HepG2 (cell line): Measurements from ENCODE around the gene UNC5B. TPM values are rescaled to one million over a fixed set of nuclear protein-coding genes. Genes with fewer than 3 reads are reported as not detected.

ENCODE experiments used
- ATRX ChIP-seq: sonication (generic); formaldehyde crosslinking; IDR thresholded peaks from 2 replicates; pipeline ENCODE4 v1.4.0; 2020; ENCODE audit warnings: missing genetic modification reagents, borderline replicate concordance
- ETV5 ChIP-seq: IDR thresholded peaks from 2 replicates; pipeline ENCODE4 v1.6.1; 2018; ENCODE audit warnings: missing biosample characterization, missing genetic modification reagents, inconsistent platforms, borderline replicate concordance
- PHF21A ChIP-seq: sonication (generic); formaldehyde crosslinking; IDR thresholded peaks from 2 replicates; pipeline ENCODE4 v1.5.0; 2020; ENCODE audit warnings: mild to moderate bottlenecking, missing genetic modification reagents
- REL ChIP-seq: sonication (generic); formaldehyde crosslinking; conservative IDR thresholded peaks from 2 replicates; pipeline ENCODE4 v1.8.0; 2022; ENCODE audit warnings: mild to moderate bottlenecking, missing genetic modification reagents, moderate library complexity
- STAT5B ChIP-seq: sonication (generic); formaldehyde crosslinking; IDR thresholded peaks from 2 replicates; pipeline ENCODE4 v1.4.0; 2020; ENCODE audit warnings: missing genetic modification reagents
- TCF12 ChIP-seq, 2 experiments: fragments of 450-650 bp in 1 of 2; sonication (generic) in 1 of 2; formaldehyde crosslinking in 1 of 2; IDR thresholded peaks; 2 replicates each; pipeline versions ENCODE4 v1.6.1 to v1.8.0; 2017 to 2022; ENCODE audit warnings: antibody characterized with exemption in 1 of 2, mild to moderate bottlenecking in 1 of 2, missing genetic modification reagents in 1 of 2, moderate library complexity in 1 of 2
- TCF7L2 ChIP-seq: IDR thresholded peaks from 2 replicates; pipeline ENCODE4 v1.6.1; 2011; ENCODE audit warnings: mild to moderate bottlenecking, low read depth, low read length, moderate library complexity
- THYN1 ChIP-seq: sonication (generic); formaldehyde crosslinking; IDR thresholded peaks from 2 replicates; pipeline ENCODE4 v1.8.1; 2023; ENCODE audit warnings: low read depth, mild to moderate bottlenecking, moderate library complexity, missing genetic modification reagents, borderline replicate concordance
- TMF1 ChIP-seq: sonication (generic); formaldehyde crosslinking; IDR thresholded peaks from 2 replicates; pipeline ENCODE4 v1.8.1; 2022; ENCODE audit warnings: low read depth, missing genetic modification reagents
- ZC3H4 ChIP-seq: sonication (generic); formaldehyde crosslinking; IDR thresholded peaks from 2 replicates; pipeline ENCODE4 v1.4.0; 2020; ENCODE audit warnings: missing genetic modification reagents, borderline replicate concordance
- ZFP41 ChIP-seq: sonication (generic); formaldehyde crosslinking; IDR thresholded peaks from 2 replicates; pipeline ENCODE4 v1.4.0; 2020; ENCODE audit warnings: mild to moderate bottlenecking, missing genetic modification reagents, borderline replicate concordance
- ZNF564 ChIP-seq: sonication (generic); formaldehyde crosslinking; IDR thresholded peaks from 2 replicates; pipeline ENCODE4 v1.8.1; 2023; ENCODE audit warnings: mild to moderate bottlenecking, missing genetic modification reagents
- polyA plus RNA-seq, 8 experiments: library from polyadenylated mRNA; depleted of rRNA in 3 of 8; stranded (reverse) in 7 of 8; unstranded in 1 of 8; fragments of >200 nt; fragmentation: Illumina TruSeq in 4 of 8; extraction: Trizol in 4 of 8; gene quantifications; 2 replicates each; pipeline versions ENCODE4 v1.2.1 to v1.2.3, GENCODE V29; 2011 to 2016; ENCODE audit warnings: low read depth in 4 of 8, missing spikeins in 1 of 8, mixed read lengths in 1 of 8; ENCODE audit not compliant: insufficient read depth in 1 of 8
- total RNA-seq, 5 experiments: library from RNA; depleted of rRNA; stranded (reverse); fragments of >200 nt; fragmentation: Illumina TruSeq; extraction: Trizol; gene quantifications; 2 replicates each; pipeline ENCODE4 v1.2.3, GENCODE V29; 2016; ENCODE audit warnings: low read depth in 1 of 5
- TF ChIP-seq, protein P1 (sequence below): sonication (generic); formaldehyde crosslinking; IDR thresholded peaks from 2 replicates; pipeline ENCODE4 v1.4.0; 2020; ENCODE audit warnings: mild to moderate bottlenecking, missing genetic modification reagents
- TF ChIP-seq, protein P2 (sequence below): sonication (generic); formaldehyde crosslinking; IDR thresholded peaks from 2 replicates; pipeline ENCODE4 v1.4.0; 2020; ENCODE audit warnings: missing genetic modification reagents
- TF ChIP-seq, protein P3 (sequence below): sonication (generic); formaldehyde crosslinking; IDR thresholded peaks from 2 replicates; pipeline ENCODE4 v1.4.0; 2020; ENCODE audit warnings: missing genetic modification reagents, low read depth, mild to moderate bottlenecking, borderline replicate concordance

UNC5B gene
- total and polyA plus RNA-seq, 2 of the 13 experiments (the other 11 are each of a cell fraction or from before 2014, with no cell fraction given) = 0.07 TPM

DNA sequence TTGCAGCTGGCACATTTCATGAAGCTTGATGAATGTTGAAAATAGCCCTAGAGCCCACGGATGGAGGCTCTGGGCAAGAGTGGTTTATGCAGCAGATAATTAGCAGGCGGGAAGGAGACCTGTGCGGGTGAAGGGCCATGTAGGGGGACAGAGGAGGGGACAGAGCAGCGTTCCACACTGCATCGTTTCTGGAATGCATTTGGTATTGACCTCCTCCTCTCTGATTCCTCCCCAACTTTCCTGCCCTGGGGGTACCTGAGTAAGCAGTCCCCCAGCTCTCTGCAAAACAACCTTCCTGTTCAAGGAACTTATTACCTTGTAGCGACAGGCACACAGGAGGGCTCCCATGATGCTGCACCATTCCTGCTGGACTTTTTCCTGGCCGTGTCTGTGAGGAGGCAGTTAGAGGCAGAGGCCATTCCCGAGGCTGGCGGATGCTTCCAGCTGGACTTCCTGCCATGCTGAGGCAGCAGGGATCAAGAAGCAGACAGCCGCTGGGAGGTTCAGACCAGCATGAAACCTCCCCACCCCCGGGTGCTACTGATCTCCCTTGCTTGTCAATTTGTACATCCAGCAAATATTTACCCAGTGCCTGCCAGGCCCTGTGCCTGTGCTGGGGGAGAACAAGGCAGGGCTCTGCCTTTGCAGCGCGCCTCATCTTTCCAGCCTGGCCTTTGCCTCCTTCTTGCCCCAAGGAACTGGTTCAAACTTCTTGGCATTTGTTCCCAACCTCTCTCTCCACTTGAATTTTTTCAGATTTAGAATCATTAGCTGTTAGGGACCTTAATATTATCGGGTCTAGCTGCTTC lies 135.4 kb downstream of the UNC5B start (continued):
- TF ChIP-seq ZFP41 (CRISPR knock-in tag) (0 out of 2 replicates have a peak, but pooled peaks have one; percentile 19), PHF21A (CRISPR knock-in tag) (peak; percentile 89), ETV5 (CRISPR knock-in tag) (peak; percentile 95), ATRX (no peak), THYN1 (no peak), STAT5B (CRISPR knock-in tag) (no peak), REL (CRISPR knock-in tag) (no peak), ZNF564 (CRISPR knock-in tag) (no peak), ZC3H4 (CRISPR knock-in tag) (no peak), TCF12 (IDR thresholded peaks at IDR 0.05) (no peak), TCF12 (CRISPR knock-in tag; IDR thresholded peaks at IDR 0.05) (0 out of 2 replicates have a peak, but pooled peaks have one; percentile 33), TCF7L2 (no peak), TMF1 (CRISPR knock-in tag) (no peak)
- TF ChIP-seq, protein P1, sequence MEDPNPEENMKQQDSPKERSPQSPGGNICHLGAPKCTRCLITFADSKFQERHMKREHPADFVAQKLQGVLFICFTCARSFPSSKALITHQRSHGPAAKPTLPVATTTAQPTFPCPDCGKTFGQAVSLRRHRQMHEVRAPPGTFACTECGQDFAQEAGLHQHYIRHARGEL = no peak
- TF ChIP-seq, protein P2, sequence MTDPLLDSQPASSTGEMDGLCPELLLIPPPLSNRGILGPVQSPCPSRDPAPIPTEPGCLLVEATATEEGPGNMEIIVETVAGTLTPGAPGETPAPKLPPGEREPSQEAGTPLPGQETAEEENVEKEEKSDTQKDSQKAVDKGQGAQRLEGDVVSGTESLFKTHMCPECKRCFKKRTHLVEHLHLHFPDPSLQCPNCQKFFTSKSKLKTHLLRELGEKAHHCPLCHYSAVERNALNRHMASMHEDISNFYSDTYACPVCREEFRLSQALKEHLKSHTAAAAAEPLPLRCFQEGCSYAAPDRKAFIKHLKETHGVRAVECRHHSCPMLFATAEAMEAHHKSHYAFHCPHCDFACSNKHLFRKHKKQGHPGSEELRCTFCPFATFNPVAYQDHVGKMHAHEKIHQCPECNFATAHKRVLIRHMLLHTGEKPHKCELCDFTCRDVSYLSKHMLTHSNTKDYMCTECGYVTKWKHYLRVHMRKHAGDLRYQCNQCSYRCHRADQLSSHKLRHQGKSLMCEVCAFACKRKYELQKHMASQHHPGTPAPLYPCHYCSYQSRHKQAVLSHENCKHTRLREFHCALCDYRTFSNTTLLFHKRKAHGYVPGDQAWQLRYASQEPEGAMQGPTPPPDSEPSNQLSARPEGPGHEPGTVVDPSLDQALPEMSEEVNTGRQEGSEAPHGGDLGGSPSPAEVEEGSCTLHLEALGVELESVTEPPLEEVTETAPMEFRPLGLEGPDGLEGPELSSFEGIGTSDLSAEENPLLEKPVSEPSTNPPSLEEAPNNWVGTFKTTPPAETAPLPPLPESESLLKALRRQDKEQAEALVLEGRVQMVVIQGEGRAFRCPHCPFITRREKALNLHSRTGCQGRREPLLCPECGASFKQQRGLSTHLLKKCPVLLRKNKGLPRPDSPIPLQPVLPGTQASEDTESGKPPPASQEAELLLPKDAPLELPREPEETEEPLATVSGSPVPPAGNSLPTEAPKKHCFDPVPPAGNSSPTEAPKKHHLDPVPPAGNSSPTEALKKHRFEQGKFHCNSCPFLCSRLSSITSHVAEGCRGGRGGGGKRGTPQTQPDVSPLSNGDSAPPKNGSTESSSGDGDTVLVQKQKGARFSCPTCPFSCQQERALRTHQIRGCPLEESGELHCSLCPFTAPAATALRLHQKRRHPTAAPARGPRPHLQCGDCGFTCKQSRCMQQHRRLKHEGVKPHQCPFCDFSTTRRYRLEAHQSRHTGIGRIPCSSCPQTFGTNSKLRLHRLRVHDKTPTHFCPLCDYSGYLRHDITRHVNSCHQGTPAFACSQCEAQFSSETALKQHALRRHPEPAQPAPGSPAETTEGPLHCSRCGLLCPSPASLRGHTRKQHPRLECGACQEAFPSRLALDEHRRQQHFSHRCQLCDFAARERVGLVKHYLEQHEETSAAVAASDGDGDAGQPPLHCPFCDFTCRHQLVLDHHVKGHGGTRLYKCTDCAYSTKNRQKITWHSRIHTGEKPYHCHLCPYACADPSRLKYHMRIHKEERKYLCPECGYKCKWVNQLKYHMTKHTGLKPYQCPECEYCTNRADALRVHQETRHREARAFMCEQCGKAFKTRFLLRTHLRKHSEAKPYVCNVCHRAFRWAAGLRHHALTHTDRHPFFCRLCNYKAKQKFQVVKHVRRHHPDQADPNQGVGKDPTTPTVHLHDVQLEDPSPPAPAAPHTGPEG (CRISPR knock-in tag) = peak; percentile 86
- TF ChIP-seq, protein P3, sequence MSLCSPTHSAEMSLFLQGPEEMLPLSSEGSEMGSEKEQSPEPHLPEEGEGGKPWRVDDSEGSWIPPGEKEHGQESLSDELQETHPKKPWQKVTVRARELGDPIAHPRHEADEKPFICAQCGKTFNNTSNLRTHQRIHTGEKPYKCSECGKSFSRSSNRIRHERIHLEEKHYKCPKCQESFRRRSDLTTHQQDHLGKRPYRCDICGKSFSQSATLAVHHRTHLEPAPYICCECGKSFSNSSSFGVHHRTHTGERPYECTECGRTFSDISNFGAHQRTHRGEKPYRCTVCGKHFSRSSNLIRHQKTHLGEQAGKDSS (CRISPR knock-in tag) = peak; percentile 80; the same call in 1 of the 2 replicates
